Ovary (tissue), 3 donors: Measurements from ENCODE around the gene CST8.

ENCODE experiments used
- POLR2A ChIP-seq: fragments of 450-650 bp; IDR thresholded peaks from one replicate; pipeline ENCODE4 v1.6.1; 2017; ENCODE audit warnings: antibody characterized with exemption, mild to moderate bottlenecking, moderate library complexity
- TF ChIP-seq, protein P1 (sequence below), 3 donors: fragments of 450-650 bp in 2 of 3; fragments of 200-600 bp in 1 of 3; IDR thresholded peaks; one replicate each; pipeline versions ENCODE4 v1.5.1 to v1.8.0; 2016 to 2022; ENCODE audit warnings: antibody characterized with exemption in 3 of 3, mild to moderate bottlenecking in 1 of 3
- donor health status: DM: no; HTN: no; CAD: no.

DNA sequence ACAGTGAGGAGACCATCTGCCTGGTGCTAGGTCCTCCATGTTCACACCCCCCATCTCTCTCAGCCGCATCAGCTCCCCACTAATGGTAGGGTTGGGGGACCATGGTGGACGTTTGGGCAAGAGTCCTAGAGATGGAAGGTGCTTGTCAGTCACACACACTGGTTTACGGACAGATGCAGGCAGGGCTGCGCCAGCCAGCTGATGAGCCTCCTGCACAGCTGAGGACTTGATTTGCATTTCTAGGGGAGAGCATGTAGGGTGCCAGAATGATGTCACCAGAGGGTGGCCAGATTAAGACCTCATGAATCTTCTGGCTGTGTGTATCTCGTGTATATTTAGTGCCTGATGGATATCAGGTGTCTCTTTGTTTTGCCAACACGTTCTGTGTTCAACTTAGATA, 28.6 kb downstream of the CST8 start:
- TF ChIP-seq, protein P1, sequence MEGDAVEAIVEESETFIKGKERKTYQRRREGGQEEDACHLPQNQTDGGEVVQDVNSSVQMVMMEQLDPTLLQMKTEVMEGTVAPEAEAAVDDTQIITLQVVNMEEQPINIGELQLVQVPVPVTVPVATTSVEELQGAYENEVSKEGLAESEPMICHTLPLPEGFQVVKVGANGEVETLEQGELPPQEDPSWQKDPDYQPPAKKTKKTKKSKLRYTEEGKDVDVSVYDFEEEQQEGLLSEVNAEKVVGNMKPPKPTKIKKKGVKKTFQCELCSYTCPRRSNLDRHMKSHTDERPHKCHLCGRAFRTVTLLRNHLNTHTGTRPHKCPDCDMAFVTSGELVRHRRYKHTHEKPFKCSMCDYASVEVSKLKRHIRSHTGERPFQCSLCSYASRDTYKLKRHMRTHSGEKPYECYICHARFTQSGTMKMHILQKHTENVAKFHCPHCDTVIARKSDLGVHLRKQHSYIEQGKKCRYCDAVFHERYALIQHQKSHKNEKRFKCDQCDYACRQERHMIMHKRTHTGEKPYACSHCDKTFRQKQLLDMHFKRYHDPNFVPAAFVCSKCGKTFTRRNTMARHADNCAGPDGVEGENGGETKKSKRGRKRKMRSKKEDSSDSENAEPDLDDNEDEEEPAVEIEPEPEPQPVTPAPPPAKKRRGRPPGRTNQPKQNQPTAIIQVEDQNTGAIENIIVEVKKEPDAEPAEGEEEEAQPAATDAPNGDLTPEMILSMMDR (IDR thresholded peaks at IDR 0.05) = no peak
- TF ChIP-seq POLR2A = no peak
